ENCODE results near the gene NTSR1.

NTSR1 gene

GRCh38 chr20:62760856-62761758, 52.5 kb downstream of the NTSR1 start:
- no peak for DNase-seq

GRCh38 chr20:62761759-62762131, 53.1 kb downstream of the NTSR1 start:
- DNase-seq: no peak

DNA sequence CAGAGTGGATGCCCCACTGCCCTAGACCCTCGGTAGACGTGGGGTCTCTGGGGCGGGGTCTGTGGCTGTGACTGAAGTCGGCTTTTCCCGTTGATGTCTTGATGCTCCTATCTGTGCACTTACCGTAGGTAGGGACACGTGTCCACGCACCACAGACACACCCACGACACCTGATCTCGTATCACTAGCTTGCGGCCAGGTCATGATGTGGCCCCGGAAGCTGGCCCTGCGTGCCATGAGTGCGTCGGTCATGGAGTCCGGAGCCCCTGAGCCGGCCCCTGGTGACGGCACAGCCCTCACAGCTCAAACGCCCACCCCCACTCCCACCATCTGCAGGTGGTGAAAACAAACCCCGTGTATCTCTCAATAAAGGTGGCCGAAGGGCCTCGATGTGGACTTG, 53.7 kb downstream of the NTSR1 start:
- no peak for DNase-seq

GRCh38 chr20:62762801-62763368, 54.2 kb downstream of the NTSR1 start:
- no peak for DNase-seq

- DNase-seq: no peak
Observed at GRCh38 chr20:62763404-62763803, 54.8 kb downstream of the NTSR1 start.

DNA sequence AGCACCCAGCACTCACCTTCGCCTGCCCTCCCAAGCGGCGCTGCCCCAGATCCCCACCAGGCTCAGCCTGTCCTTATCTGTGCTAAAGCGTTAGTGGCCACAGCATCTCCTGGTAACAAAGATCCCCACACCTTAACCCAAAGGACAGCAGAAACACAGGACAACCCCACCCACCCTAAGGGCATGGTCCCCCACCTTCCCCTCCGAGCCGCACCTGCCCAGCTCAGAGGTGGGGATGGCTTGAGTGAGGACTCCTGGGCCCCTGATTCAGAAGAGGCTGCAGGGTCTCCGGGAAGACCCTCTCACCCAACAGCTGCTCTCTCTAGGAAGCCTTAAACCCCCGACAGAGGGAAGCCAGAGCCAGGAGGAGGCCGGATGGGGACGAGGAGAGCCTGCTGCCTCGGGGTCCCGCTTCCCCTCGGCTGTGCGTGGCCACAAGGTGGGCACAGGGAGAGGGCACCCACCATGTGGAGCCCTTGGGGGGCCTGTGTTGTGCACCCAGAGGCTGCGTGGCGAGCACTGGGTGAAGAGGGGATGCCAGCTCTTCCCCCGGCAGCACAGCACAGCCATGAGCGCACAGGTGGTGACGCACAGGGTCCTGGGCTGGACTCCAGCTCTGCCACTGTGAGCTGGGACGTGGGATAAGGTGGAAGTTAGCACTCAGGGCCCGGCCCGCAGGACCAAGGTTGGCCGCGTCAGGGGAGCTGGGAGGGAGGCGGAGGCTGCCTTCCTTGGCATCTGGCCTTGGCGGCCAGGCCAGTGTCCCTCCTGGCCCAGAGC, 55.7 kb downstream of the NTSR1 start:
- no peak for DNase-seq

GRCh38 chr20:62765021-62765420, 56.4 kb downstream of the NTSR1 start:
- DNase-seq: no peak

GRCh38 chr20:62765432-62766070, 56.9 kb downstream of the NTSR1 start:
- no peak for DNase-seq

DNA sequence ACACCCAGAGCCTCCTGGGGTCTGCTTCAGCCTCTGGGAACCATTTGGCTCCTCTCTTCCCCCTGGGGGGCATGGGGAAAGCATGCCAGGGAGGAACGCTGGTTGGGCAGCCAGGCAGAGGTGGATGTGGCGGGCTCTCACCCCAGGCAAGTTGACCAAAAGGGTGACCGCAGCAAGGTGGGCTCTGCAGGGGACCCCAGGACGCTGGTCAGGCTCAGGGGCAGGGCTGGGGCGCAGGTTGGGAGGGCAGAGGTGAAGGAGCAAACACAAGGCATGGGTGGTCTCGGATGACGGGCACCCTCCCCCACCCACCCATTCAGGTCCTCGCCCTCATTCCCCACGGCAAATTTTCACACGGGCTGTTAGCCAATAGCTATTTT, 57.4 kb downstream of the NTSR1 start:
- DNase-seq: no peak

DNA sequence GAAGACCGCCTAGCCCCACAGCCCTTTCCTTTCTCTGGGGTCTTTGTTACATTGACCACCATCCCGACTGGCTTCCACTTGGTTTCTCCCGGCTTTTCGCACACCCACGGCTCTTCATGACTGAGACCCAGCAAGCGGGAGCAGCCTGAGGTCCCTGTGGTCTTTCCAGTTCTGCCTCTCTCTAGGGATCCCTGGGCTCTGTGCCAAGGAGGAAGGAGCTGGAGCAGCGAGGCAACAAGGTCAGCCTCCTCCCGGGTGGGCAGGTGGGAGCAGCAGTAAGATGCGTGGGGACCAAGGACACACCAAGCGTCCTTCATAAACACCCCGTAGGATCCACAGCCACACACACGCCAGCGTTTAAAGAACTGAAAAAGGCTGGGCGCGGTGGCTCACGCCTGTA, 58.1 kb downstream of the NTSR1 start:
- DNase-seq: no peak

DNA sequence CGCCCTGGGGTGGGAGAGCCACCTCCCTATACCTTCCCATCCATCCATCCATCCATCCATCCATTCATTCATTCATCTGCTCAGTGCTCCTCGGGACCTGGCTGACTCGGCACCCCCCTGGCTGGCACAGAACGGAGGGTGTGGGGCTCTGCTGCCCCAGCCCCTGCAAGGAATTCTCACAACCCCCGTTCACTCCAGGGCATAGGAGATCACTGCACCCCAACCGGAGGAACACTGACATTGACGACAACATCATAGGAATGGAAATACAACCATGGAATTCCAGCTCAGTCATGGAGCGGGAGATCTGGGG, 59.6 kb downstream of the NTSR1 start:
- no peak for DNase-seq

- no peak for DNase-seq
Observed at GRCh38 chr20:62768551-62769287, 60.1 kb downstream of the NTSR1 start.

DNA sequence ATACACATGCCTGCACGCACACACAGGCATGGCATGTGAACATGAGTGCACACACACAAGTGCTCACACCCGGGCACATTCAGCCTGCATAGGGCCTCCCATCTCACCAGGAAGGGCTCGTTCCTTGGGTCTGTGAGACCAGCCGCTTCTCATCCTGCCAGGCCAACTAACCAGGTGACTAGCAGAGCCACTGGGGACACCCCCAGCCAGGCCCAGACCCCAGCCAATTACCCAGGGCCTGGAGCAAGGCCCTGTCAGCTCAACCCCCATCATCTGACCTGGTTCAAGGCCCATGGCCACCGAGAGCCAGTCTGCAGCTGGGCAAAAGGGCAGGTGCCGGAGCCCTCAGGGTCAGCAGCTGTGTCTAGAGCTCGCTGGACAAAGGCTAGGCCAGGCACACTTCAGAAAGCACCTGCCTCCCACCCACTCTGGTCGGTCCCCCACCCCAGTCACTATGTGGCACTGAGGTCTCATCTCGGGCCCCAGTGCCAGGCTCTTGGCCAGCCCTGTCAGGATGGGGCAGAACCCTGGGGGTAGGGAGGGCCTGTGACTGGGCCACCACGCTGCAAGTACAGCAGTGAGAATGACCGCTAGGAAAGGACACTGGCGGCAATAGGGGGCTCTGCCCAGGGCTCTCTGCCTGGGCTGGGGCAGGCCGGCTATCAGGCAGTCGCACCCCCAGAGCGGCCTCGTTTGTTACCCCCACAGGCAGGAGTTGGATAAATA, 60.9 kb downstream of the NTSR1 start:
- DNase-seq: no peak

DNA sequence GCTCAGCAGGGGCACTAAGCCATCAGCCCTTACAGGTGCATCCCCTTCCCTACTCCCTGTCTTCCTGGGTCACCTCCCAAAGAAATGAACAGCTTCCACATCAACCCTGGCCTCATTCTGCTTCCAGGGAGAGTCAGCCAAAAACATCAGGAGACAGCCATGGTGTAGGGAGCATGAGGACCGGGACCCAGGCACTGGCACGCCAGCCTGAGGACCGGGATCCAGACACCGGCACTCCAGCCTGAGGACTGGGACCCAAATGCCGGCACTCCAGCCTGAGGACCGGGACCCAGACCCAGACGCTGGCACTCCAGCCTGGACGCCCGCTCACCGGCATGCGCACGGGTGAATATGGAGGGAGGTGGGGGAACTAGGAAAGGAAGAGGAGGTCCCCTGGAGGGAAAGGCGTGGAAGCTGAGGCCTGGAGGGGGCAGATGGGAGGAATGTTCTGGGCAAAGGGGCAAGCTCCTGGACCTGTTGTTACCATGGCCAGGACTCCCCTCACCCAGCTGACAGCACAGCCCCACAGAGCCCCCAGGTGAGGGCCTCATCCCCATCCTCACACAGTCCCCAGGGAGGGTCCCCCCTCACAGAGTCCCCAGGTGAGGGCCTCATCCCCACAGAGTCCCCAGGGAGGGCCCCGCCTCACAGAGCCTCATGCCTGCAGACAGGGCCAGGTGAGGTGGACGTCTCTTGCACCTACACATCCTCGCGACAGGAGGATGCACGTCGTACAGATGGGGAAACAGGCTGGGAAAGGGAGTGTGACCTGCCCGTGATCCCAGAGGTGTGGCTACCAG, 61.7 kb downstream of the NTSR1 start:
- DNase-seq: no peak

GRCh38 chr20:62770916-62771315, 62.3 kb downstream of the NTSR1 start:
- no peak for DNase-seq

- no peak for DNase-seq
Observed at GRCh38 chr20:62771396-62772102, 62.9 kb downstream of the NTSR1 start.

DNA sequence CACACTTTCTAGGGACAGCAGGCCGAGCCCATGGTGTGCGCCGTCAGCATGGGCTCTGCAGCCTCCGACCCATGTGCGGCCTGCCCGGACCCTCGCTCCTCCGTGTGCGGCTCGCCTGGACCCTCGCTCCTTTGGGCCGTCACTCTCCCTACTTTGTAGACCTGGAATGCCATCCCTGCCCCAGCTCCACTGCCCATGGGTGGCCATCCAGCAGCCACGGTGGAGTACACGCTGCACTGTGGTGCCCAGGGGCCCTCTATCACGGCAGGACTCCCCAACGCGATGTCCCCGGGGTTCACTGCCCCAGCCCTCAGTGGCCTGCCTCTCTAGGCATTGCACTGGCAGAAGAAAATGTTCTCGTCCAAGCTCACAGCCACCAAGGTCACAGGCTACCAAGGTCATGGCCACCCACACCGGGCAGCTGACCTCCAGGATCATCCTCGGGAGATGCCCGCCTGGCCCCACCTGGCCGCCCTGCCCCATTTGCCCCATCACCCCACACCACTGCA, 63.5 kb downstream of the NTSR1 start:
- DNase-seq: no peak

DNA sequence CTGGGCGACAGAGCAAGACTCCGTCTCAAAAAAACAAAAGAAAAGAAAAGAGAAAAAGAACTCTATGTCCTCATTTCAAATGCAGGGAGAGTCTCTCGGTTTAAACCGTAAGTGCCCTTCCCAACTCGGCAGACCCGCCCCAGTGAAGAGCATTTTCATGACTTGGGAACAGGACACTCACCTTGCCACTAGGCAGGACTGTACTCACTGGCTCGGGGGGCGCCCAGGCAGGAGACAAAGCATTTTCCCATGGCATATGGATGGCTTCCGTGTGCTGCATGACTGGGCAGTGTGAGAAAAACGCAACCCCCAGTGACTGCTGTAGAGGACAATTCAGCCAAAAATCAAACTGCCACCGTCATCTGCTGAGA, 64.0 kb downstream of the NTSR1 start:
- no peak for DNase-seq

DNA sequence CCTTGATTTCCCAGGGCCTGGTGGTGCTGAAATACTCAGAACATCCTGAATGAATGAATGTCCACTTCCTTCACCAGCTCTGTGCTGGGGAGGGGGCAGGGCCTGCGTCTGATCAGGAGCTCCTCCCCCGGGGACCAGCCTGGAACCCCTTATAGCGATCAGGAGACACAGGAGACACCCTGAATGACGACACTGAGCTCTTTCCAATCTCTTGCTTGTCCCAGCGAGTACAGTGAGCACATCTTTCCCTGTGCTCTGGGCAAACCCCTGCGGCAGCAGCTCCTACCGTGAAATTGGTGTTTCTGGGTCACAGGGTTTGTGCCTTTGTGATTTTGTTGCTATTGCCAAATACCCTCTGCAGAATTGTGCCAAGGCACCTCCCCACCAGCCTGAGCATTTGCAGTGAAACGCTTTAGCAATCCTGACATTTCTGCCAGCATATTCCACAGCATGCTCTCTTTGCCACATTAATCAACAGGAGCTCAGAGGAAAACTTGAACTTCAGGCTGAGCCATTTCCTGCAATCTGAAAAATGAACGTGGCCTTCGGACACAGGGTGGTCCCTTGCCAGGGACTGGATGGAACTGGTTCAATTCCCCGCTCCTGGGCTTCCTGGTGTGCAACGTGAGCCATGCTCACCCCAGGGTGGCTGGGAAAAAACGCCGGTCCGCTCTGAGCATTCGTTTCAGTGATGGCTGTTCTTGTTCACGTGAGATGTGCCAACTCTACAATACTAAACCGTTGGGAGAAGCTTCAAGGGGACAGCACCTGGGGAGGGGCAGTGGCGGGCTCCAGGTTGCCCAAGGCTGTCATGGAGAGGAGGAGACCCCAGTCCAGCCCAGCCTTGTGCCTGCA, 64.6 kb downstream of the NTSR1 start:
- DNase-seq: no peak

Data from activated naive CD4-positive, alpha-beta T cell treated with Interleukin-2 at 50 U/mL for 16 hours (primary cell).